GM10266 (cell line): ENCODE data around the gene PEX26.
"Not testable (repeated sequence)": the region's sequence is repeated elsewhere in the genome, so short reads cannot be mapped to it uniquely, and the experiment has no call there.

Experiments
- DNase-seq: peaks from one replicate; pipeline ENCODE4 v3.0.0; 2012; ENCODE audit errors: extremely low spot score
- CTCF ChIP-seq: IDR thresholded peaks from 2 replicates; pipeline ENCODE4 v1.5.1; 2012; ENCODE audit warnings: mild to moderate bottlenecking, low read depth; ENCODE audit not compliant: control insufficient read depth, insufficient read depth; ENCODE audit errors: missing control alignments

PEX26 gene

GRCh38 chr22:18069041-18069440, 8.7 kb upstream of the PEX26 start:
- no peak for DNase-seq
- no peak for TF ChIP-seq CTCF

- DNase-seq, result no peak
- TF ChIP-seq CTCF, result no peak
These were observed 7.7 kb upstream of the PEX26 start for GRCh38 chr22:18070041-18070440.

- peak; percentile 12 for TF ChIP-seq CTCF
- no peak for DNase-seq
These were observed 7.1 kb upstream of the PEX26 start for GRCh38 chr22:18070556-18071306.

GRCh38 chr22:18071307-18071967, 6.4 kb upstream of the PEX26 start:
- not testable (repeated sequence) for DNase-seq

GRCh38 chr22:18071968-18072310, 5.9 kb upstream of the PEX26 start:
- TF ChIP-seq CTCF, result no peak
- no peak for DNase-seq

GRCh38 chr22:18073467-18073866, 4.3 kb upstream of the PEX26 start:
- no peak for TF ChIP-seq CTCF
- no peak for DNase-seq

- not testable (repeated sequence) for DNase-seq
These were observed 3.9 kb upstream of the PEX26 start for GRCh38 chr22:18073927-18074326.

- DNase-seq, result no peak
- no peak for TF ChIP-seq CTCF
These were observed 2.6 kb upstream of the PEX26 start for GRCh38 chr22:18075101-18075719.
